ENCODE measurements around the gene SEMA4B.

GRCh38 chr15:90212221-90213098 lies 11.3 kb downstream of the SEMA4B start:
- TF ChIP-seq POLR2A (IDR thresholded peaks at IDR 0.05) = no peak
- no peak for TF ChIP-seq POLR2AphosphoS5 (IDR thresholded peaks at IDR 0.05)
- TF ChIP-seq, protein P1, sequence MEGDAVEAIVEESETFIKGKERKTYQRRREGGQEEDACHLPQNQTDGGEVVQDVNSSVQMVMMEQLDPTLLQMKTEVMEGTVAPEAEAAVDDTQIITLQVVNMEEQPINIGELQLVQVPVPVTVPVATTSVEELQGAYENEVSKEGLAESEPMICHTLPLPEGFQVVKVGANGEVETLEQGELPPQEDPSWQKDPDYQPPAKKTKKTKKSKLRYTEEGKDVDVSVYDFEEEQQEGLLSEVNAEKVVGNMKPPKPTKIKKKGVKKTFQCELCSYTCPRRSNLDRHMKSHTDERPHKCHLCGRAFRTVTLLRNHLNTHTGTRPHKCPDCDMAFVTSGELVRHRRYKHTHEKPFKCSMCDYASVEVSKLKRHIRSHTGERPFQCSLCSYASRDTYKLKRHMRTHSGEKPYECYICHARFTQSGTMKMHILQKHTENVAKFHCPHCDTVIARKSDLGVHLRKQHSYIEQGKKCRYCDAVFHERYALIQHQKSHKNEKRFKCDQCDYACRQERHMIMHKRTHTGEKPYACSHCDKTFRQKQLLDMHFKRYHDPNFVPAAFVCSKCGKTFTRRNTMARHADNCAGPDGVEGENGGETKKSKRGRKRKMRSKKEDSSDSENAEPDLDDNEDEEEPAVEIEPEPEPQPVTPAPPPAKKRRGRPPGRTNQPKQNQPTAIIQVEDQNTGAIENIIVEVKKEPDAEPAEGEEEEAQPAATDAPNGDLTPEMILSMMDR (IDR thresholded peaks at IDR 0.05) = no peak
